ENCODE results near the gene BCL11A. TPM values are rescaled to one million over a fixed set of nuclear protein-coding genes. Genes with fewer than 3 reads are reported as not detected.

The BCL11A gene
- total RNA-seq, 1 experiment from 2014 or later: 0.29 TPM

DNA sequence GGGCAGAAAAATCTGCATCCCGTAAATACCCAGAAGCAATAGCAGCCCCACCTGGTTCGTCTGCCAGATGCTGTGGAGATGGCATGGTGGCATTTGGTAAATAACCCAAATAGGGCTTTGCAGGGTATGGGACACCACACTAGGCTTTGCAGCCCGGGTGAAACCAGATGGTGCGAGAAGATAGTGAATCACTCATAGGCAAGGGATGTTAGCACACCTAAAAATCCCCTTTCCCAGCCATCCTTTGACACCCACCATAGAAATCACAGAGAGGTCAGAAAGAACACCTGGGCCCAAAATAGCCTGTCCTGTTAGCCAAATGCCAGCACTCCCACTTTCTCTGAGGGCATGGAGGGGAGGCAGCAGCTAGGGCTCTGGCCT, 47.6 kb downstream of the BCL11A start:
- Mint-ChIP-seq H3K36me3 (ENCODE audit: insufficient read depth, unreplicated experiment) (no peaks in the 10 kb centered on the region), H3K9me3 (ENCODE audit: unreplicated experiment) (no peaks in the 10 kb centered on the region), H3K4me3 (ENCODE audit: unreplicated experiment) (no peak overlapping the region), H3K27me3 (ENCODE audit: insufficient read depth, unreplicated experiment) (no peaks in the 10 kb centered on the region), H3K27ac (ENCODE audit: unreplicated experiment) (no peak overlapping the region), H3K4me1 (ENCODE audit: low read depth, unreplicated experiment) (peaks cover 10% of the 10 kb centered on the region)
- intact Hi-C loops (cut with micrococcal nuclease; ENCODE audit: unreplicated experiment): no loop called here
- ChIA-PET CTCF (interaction anchor here (0.6 kb wide), 1 partner anchor 9 kb away, joined by 3 read pairs; no protein-coding TSS in a partner anchor), POLR2A (interaction anchor here (0.6 kb wide), 1 partner anchor 238 kb away, joined by 3 read pairs; no protein-coding TSS in a partner anchor)
- BruUV-seq (replicated peaks): no TSS peak
- no peaks in the 10 kb centered on the region for H3K36me3 ChIP-seq (ENCODE audit: control insufficient read depth, insufficient read depth, low read length)
- TF ChIP-seq, protein P1, sequence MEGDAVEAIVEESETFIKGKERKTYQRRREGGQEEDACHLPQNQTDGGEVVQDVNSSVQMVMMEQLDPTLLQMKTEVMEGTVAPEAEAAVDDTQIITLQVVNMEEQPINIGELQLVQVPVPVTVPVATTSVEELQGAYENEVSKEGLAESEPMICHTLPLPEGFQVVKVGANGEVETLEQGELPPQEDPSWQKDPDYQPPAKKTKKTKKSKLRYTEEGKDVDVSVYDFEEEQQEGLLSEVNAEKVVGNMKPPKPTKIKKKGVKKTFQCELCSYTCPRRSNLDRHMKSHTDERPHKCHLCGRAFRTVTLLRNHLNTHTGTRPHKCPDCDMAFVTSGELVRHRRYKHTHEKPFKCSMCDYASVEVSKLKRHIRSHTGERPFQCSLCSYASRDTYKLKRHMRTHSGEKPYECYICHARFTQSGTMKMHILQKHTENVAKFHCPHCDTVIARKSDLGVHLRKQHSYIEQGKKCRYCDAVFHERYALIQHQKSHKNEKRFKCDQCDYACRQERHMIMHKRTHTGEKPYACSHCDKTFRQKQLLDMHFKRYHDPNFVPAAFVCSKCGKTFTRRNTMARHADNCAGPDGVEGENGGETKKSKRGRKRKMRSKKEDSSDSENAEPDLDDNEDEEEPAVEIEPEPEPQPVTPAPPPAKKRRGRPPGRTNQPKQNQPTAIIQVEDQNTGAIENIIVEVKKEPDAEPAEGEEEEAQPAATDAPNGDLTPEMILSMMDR (IDR thresholded peaks at IDR 0.05; ENCODE audit: insufficient read depth in 1 of 2, low read depth in 1 of 2, low read length in 1 of 2, severe bottlenecking in 1 of 2, unreplicated experiment in 1 of 2): no peak
- DNase-seq: no peak
- H3K4me1 ChIP-seq: no peaks in the 10 kb centered on the region
- H3K27me3 ChIP-seq (replicated peaks; ENCODE audit: control insufficient read depth, insufficient read depth, low read length): no peaks in the 10 kb centered on the region
- no peak overlapping the region for H3K4me3 ChIP-seq (ENCODE audit: low read depth, low read length)
- no peaks in the 10 kb centered on the region for H3K9me3 ChIP-seq

DNA sequence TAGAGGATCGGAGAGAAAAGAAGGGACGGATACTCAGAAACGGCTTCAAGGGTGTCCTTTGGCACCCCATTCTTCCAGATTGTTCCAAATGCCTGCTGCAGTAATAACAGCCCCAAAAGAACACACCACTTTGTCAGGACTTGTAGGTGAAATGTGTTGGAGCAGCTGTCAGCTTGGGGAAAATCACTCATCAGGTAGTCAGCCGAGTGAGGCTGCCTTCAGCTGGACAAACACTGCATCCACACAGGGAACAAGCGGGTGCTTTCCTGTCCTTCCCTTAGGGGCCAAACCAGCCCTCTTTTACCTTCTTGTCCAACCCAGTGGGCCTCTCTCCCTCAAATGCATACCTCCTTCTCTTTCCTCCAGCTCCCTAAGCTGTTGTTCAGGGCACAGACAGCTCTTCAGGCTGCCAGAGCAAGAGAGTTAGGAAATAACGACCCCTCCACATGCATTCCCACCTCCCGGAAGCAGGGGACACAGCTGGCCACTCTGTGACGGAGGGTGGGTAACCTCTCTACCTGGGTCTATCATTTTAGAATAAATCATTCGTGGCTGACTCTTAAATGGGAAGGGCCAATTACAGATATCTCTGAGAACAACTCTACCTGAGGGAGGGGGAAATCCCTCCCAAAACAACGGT, 48.1 kb downstream of the BCL11A start:
- intact Hi-C loops (cut with micrococcal nuclease; ENCODE audit: unreplicated experiment): no loop called here
- Histone ChIP-seq H3K9me3 (no peaks in the 10 kb centered on the region), H3K27me3 (replicated peaks; ENCODE audit: control insufficient read depth, insufficient read depth, low read length) (no peaks in the 10 kb centered on the region), H3K36me3 (ENCODE audit: control insufficient read depth, insufficient read depth, low read length) (no peaks in the 10 kb centered on the region), H3K4me1 (no peaks in the 10 kb centered on the region), H3K4me3 (ENCODE audit: low read depth, low read length) (no peak overlapping the region)
- Mint-ChIP-seq H3K4me1 (ENCODE audit: low read depth, unreplicated experiment) (peaks cover 8% of the 10 kb centered on the region), H3K27ac (ENCODE audit: unreplicated experiment) (no peak overlapping the region), H3K27me3 (ENCODE audit: insufficient read depth, unreplicated experiment) (no peaks in the 10 kb centered on the region), H3K9me3 (ENCODE audit: unreplicated experiment) (no peaks in the 10 kb centered on the region), H3K36me3 (ENCODE audit: insufficient read depth, unreplicated experiment) (no peaks in the 10 kb centered on the region), H3K4me3 (ENCODE audit: unreplicated experiment) (no peak overlapping the region)
- no TSS peak for BruUV-seq (replicated peaks)
- DNase-seq: no peak
- ChIA-PET CTCF (no interaction called here), POLR2A (no interaction called here)
- TF ChIP-seq, protein P1 (IDR thresholded peaks at IDR 0.05; ENCODE audit: insufficient read depth in 1 of 2, low read depth in 1 of 2, low read length in 1 of 2, severe bottlenecking in 1 of 2, unreplicated experiment in 1 of 2): no peak

- Mint-ChIP-seq H3K9me3 (ENCODE audit: unreplicated experiment) (no peaks in the 10 kb centered on the region), H3K4me3 (ENCODE audit: unreplicated experiment) (no peak overlapping the region), H3K27ac (ENCODE audit: unreplicated experiment) (no peak overlapping the region), H3K36me3 (ENCODE audit: insufficient read depth, unreplicated experiment) (no peaks in the 10 kb centered on the region), H3K27me3 (ENCODE audit: insufficient read depth, unreplicated experiment) (no peaks in the 10 kb centered on the region), H3K4me1 (ENCODE audit: low read depth, unreplicated experiment) (no peaks in the 10 kb centered on the region)
- H3K36me3 ChIP-seq (ENCODE audit: control insufficient read depth, insufficient read depth, low read length): no peaks in the 10 kb centered on the region
- no peaks in the 10 kb centered on the region for H3K27me3 ChIP-seq (replicated peaks; ENCODE audit: control insufficient read depth, insufficient read depth, low read length)
- ChIA-PET CTCF (no interaction called here), POLR2A (no interaction called here)
- H3K9me3 ChIP-seq: no peaks in the 10 kb centered on the region
- BruUV-seq (replicated peaks): no TSS peak
- TF ChIP-seq, protein P1 (IDR thresholded peaks at IDR 0.05; ENCODE audit: insufficient read depth in 1 of 2, low read depth in 1 of 2, low read length in 1 of 2, severe bottlenecking in 1 of 2, unreplicated experiment in 1 of 2): no peak
- H3K4me1 ChIP-seq: no peaks in the 10 kb centered on the region
- intact Hi-C loops (cut with micrococcal nuclease; ENCODE audit: unreplicated experiment): no loop called here
- no peak overlapping the region for H3K4me3 ChIP-seq (ENCODE audit: low read depth, low read length)
- DNase-seq: no peak
These were observed 49.4 kb downstream of the BCL11A start for GRCh38 chr2:60504049-60504448.

All from Caco-2 (cell line).